PC-9 (cell line): ENCODE results near the gene PRICKLE4.

Experiments used
- CTCF ChIP-seq: fragments of 200-600 bp; sonication (generic); conservative IDR thresholded peaks from 2 replicates; pipeline ENCODE4 v1.6.1; 2017; ENCODE audit warnings: mixed run types, antibody characterized with exemption, mild to moderate bottlenecking, moderate library complexity
- EZH2 ChIP-seq: fragments of 200-600 bp; sonication (generic); IDR thresholded peaks from 2 replicates; pipeline ENCODE4 v1.8.0; 2017; ENCODE audit warnings: antibody characterized with exemption, low read depth

- TF ChIP-seq CTCF (peak; percentile 72), EZH2 (no peak)
Measured at GRCh38 chr6:41801380-41801779, 20.8 kb downstream of the PRICKLE4 start.
